ENCODE measurements around the gene RHOG. TPM values are rescaled to one million over a fixed set of nuclear protein-coding genes. Genes with fewer than 3 reads are reported as not detected.
"Not testable (repeated sequence)": the region's sequence is repeated elsewhere in the genome, so short reads cannot be mapped to it uniquely, and the experiment has no call there.

The RHOG gene
- polyA plus RNA-seq, 1 experiment = 96.8 TPM

GRCh38 chr11:3866836-3867208, 26.1 kb upstream of the RHOG start:
- no peak for DNase-seq (ENCODE audit: low read depth)
- no peak overlapping the region for H3K4me3 ChIP-seq (ENCODE audit: low read depth, low read length)
- TF ChIP-seq, protein P1, sequence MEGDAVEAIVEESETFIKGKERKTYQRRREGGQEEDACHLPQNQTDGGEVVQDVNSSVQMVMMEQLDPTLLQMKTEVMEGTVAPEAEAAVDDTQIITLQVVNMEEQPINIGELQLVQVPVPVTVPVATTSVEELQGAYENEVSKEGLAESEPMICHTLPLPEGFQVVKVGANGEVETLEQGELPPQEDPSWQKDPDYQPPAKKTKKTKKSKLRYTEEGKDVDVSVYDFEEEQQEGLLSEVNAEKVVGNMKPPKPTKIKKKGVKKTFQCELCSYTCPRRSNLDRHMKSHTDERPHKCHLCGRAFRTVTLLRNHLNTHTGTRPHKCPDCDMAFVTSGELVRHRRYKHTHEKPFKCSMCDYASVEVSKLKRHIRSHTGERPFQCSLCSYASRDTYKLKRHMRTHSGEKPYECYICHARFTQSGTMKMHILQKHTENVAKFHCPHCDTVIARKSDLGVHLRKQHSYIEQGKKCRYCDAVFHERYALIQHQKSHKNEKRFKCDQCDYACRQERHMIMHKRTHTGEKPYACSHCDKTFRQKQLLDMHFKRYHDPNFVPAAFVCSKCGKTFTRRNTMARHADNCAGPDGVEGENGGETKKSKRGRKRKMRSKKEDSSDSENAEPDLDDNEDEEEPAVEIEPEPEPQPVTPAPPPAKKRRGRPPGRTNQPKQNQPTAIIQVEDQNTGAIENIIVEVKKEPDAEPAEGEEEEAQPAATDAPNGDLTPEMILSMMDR (IDR thresholded peaks at IDR 0.05; ENCODE audit: insufficient read depth, low read depth, low read length) = no peak
- ChIA-PET CTCF (interaction anchor here (1.1 to 1.3 kb wide), 2 partner anchors 12 to 206 kb away, joined by 4 to 8 read pairs; partner anchors contain the start of gene STIM1), POLR2A (no interaction called here)
- H3K27me3 ChIP-seq (ENCODE audit: control insufficient read depth, insufficient read depth, low read length) = no peaks in the 10 kb centered on the region
- no peaks in the 10 kb centered on the region for H3K36me3 ChIP-seq (ENCODE audit: control insufficient read depth, insufficient read depth, low read length)

DNA sequence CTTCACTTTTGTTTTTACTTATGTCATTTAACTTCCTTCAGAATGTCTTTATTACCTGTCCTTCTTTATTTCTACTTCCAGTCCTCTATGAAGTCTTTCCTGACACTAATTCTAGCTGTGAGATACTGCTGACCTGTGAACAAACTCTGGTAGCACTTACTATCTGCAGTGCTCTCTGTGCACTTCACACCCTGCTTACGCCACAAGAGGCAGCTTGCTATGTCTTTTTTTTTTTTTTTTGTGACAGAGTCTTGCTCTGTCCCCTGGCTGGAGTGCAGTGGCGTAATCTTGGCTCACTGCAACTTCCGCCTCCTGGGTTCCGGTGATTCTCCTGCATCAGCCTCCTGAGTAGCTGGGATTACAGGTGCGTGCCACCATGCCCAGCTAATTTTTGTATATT, 25.4 kb upstream of the RHOG start:
- no peak overlapping the region for H3K4me3 ChIP-seq (ENCODE audit: low read depth, low read length)
- CTCF ChIA-PET = interaction anchor here (0.5 to 1.3 kb wide), 2 partner anchors 11 kb away, joined by 3 to 8 read pairs; partner anchors contain the start of gene STIM1
- H3K27me3 ChIP-seq (ENCODE audit: control insufficient read depth, insufficient read depth, low read length) = no peaks in the 10 kb centered on the region
- no peak for DNase-seq (ENCODE audit: low read depth)
- POLR2A ChIA-PET = no interaction called here
- no peaks in the 10 kb centered on the region for H3K36me3 ChIP-seq (ENCODE audit: control insufficient read depth, insufficient read depth, low read length)
- TF ChIP-seq, protein P1 (IDR thresholded peaks at IDR 0.05; ENCODE audit: insufficient read depth, low read depth, low read length) = no peak

- ChIA-PET POLR2A (no interaction called here), CTCF (interaction anchor here (0.5 to 1.8 kb wide), 3 partner anchors 10 to 11 kb away, joined by 3 to 8 read pairs (median 3); partner anchors contain the start of gene STIM1)
- no peaks in the 10 kb centered on the region for H3K36me3 ChIP-seq (ENCODE audit: control insufficient read depth, insufficient read depth, low read length)
- TF ChIP-seq, protein P1 (IDR thresholded peaks at IDR 0.05; ENCODE audit: insufficient read depth, low read depth, low read length) = no peak
- DNase-seq (ENCODE audit: low read depth) = no peak
- no peaks in the 10 kb centered on the region for H3K27me3 ChIP-seq (ENCODE audit: control insufficient read depth, insufficient read depth, low read length)
- no peak overlapping the region for H3K4me3 ChIP-seq (ENCODE audit: low read depth, low read length)
Observed at GRCh38 chr11:3865388-3866193, 24.8 kb upstream of the RHOG start.

GRCh38 chr11:3861683-3862082, 20.9 kb upstream of the RHOG start:
- Histone ChIP-seq H3K4me3 (ENCODE audit: low read depth, low read length) (no peak overlapping the region), H3K36me3 (ENCODE audit: control insufficient read depth, insufficient read depth, low read length) (no peaks in the 10 kb centered on the region), H3K27me3 (ENCODE audit: control insufficient read depth, insufficient read depth, low read length) (no peaks in the 10 kb centered on the region)
- POLR2A ChIA-PET = no interaction called here
- TF ChIP-seq, protein P1 (IDR thresholded peaks at IDR 0.05; ENCODE audit: insufficient read depth, low read depth, low read length) = no peak
- DNase-seq (ENCODE audit: low read depth) = no peak
- CTCF ChIA-PET = interaction anchor here (1.0 to 1.2 kb wide), 2 partner anchors 13 to 204 kb away, joined by 3 read pairs; no protein-coding TSS in a partner anchor

DNA sequence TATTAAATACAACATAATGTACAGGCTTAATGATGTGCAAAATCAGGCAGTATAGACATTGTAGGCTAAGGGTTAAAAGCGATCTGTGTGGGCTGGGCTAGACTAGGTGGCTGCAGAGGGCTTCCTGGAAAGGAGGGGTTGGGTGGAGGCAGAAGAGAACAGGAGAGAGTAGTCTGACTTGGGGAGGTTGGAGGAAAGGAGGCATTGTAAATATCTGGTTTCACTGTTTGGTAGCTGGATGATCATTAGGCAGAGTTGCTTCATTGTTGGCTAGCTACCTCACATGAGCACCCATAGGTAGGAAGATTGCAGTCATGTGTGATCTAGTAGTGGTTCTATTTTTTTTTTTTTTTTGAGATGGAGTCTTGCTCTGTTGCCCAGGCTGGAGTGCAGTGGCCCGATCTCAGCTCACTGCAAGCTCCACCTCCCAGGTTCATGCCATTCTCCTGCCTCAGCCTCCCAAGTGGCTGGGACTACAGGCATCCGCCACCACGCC, 20.2 kb upstream of the RHOG start:
- DNase-seq (ENCODE audit: low read depth); H3K4me3 ChIP-seq (ENCODE audit: low read depth, low read length); H3K27me3 ChIP-seq (ENCODE audit: control insufficient read depth, insufficient read depth, low read length); H3K36me3 ChIP-seq (ENCODE audit: control insufficient read depth, insufficient read depth, low read length): not testable (repeated sequence)
- CTCF ChIA-PET = interaction anchor here (1.0 to 1.8 kb wide), 2 partner anchors 12 kb away, joined by 3 to 14 read pairs; no protein-coding TSS in a partner anchor
- POLR2A ChIA-PET = interaction anchor here (0.8 kb wide), 1 partner anchor 184 kb away, joined by 4 read pairs; no protein-coding TSS in a partner anchor

Data from BJ (cell line).